GM23248 (cell line): ENCODE results near the gene EXOSC3. TPM values are rescaled to one million over a fixed set of nuclear protein-coding genes. Genes with fewer than 3 reads are reported as not detected.
"Not testable (repeated sequence)": the region's sequence is repeated elsewhere in the genome, so short reads cannot be mapped to it uniquely, and the experiment has no call there.

Experiments
- DNase-seq: peaks from one replicate; pipeline ENCODE4 v3.0.0-alpha.2; 2015
- H2AFZ ChIP-seq: fragments of 200-600 bp; sonication (generic); 2 replicates; pipeline ENCODE4 v1.6.1; 2016; ENCODE audit warnings: antibody characterized with exemption
- H3F3A ChIP-seq: fragments of 200-600 bp; sonication (generic); 2 replicates; pipeline ENCODE4 v1.6.1; 2016; ENCODE audit warnings: mild to moderate bottlenecking, antibody characterized with exemption, mixed run types; ENCODE audit not compliant: insufficient read depth
- H3K27ac ChIP-seq: fragments of 200-600 bp; sonication (generic); 2 replicates; pipeline ENCODE4 v1.5.1; 2016; ENCODE audit warnings: mild to moderate bottlenecking
- H3K27me3 ChIP-seq: fragments of 200-600 bp; sonication (generic); replicated peaks from 2 replicates; pipeline ENCODE4 v1.6.1; 2016; ENCODE audit warnings: mild to moderate bottlenecking; ENCODE audit not compliant: insufficient read depth
- H3K36me3 ChIP-seq: fragments of 200-600 bp; sonication (generic); 2 replicates; pipeline ENCODE4 v1.6.1; 2016; ENCODE audit warnings: low read depth, mild to moderate bottlenecking
- H3K4me1 ChIP-seq: fragments of 200-600 bp; sonication (generic); 2 replicates; pipeline ENCODE4 v1.6.1; 2016; ENCODE audit warnings: mild to moderate bottlenecking; ENCODE audit not compliant: insufficient read depth
- H3K4me2 ChIP-seq: fragments of 200-600 bp; sonication (generic); one replicate; pipeline ENCODE4 v1.6.1; 2016; ENCODE audit warnings: mild to moderate bottlenecking; ENCODE audit not compliant: unreplicated experiment
- H3K4me3 ChIP-seq: fragments of 200-600 bp; sonication (generic); 2 replicates; pipeline ENCODE4 v1.5.1; 2016; ENCODE audit warnings: mild to moderate bottlenecking
- H3K79me2 ChIP-seq: fragments of 200-600 bp; sonication (generic); 2 replicates; pipeline ENCODE4 v1.6.1; 2016; ENCODE audit warnings: mild to moderate bottlenecking; ENCODE audit not compliant: insufficient read depth
- H3K9ac ChIP-seq: fragments of 200-600 bp; sonication (generic); 2 replicates; pipeline ENCODE4 v1.6.1; 2016; ENCODE audit warnings: mild to moderate bottlenecking
- H3K9me2 ChIP-seq: fragments of 200-600 bp; sonication (generic); 2 replicates; pipeline ENCODE4 v1.6.1; 2016; ENCODE audit warnings: mixed run types, mild to moderate bottlenecking, moderate library complexity; ENCODE audit not compliant: insufficient read depth
- H3K9me3 ChIP-seq: fragments of 200-600 bp; sonication (generic); one replicate; pipeline ENCODE4 v1.6.1; 2017; ENCODE audit warnings: low read depth
- H4K20me1 ChIP-seq: fragments of 200-600 bp; sonication (generic); 2 replicates; pipeline ENCODE4 v1.6.0; 2016; ENCODE audit not compliant: insufficient read depth
- EZH2 ChIP-seq: fragments of 200-600 bp; sonication (generic); IDR thresholded peaks from 2 replicates; pipeline ENCODE4 v1.6.1; 2018; ENCODE audit warnings: antibody characterized with exemption, mild to moderate bottlenecking; ENCODE audit not compliant: insufficient read depth, poor library complexity, severe bottlenecking
- EZH2phosphoT487 ChIP-seq: fragments of 200-600 bp; sonication (generic); IDR thresholded peaks from 2 replicates; pipeline ENCODE4 v1.6.1; 2018; ENCODE audit warnings: antibody characterized with exemption, moderate library complexity, mild to moderate bottlenecking, low read depth; ENCODE audit not compliant: insufficient read depth
- WGBS, 2 experiments: methylation state at CpG; one replicate each; pipeline ENCODE4 v1.1.6; 2015 to 2017; ENCODE audit warnings: low lambda C conversion rate in 2 of 2, low coverage in 1 of 2; ENCODE audit errors: missing lambda C conversion rate in 2 of 2; 5-methylcytosine and 5-hydroxymethylcytosine counted together
- in situ Hi-C: fragments of 300-500 bp; cut with MboI; formaldehyde crosslinking; loops from 2 replicates; pipeline ENCODE4 v1.15.0; 2020
- polyA plus RNA-seq: library from polyadenylated mRNA; unstranded; fragments of >200 nt; fragmentation: Nextera tagmentation; extraction: Ambion mirVana; gene quantifications from 2 replicates; pipeline ENCODE4 v1.2.1, GENCODE V29; 2016
- total RNA-seq: library from RNA; depleted of rRNA; stranded (reverse); fragments of >200 nt; shearing (Covaris generic); gene quantifications from 2 replicates; pipeline ENCODE4 v1.2.3, GENCODE V29; 2014

EXOSC3 gene
- total and polyA plus RNA-seq, 2 experiments from 2014 or later: 38.8 to 61.5 TPM

DNA sequence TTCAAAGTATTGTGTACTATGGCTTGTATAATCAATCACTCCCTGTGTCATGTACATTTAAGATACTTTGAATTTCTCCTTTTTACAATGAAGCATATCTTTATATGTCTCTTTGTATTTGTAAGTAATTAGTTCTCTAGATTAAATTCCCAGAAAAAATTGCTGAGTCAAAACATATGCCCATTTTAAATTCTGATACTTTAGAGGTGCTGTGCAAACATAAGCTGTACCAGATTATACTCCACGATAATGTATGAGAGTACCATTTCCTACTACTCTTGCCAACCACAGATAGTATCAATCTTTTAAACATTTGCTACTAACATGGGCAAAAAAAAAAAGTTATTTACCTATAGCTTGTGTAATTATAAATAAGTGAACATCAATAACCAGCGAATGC is 34.0 kb upstream of the EXOSC3 start:
- H3K27ac ChIP-seq: no peak overlapping the region
- H3K9ac ChIP-seq: no peak overlapping the region
- H3K79me2 ChIP-seq: peaks cover 91% of the 10 kb centered on the region
- no peak overlapping the region for H3K4me2 ChIP-seq
- no peaks in the 10 kb centered on the region for H3K9me3 ChIP-seq
- no peaks in the 10 kb centered on the region for H3K4me1 ChIP-seq
- 58% methylated on average over 2 of the region's 2 CpGs for WGBS, 2 experiments
- TF ChIP-seq EZH2phosphoT487: no peak
- no peak for TF ChIP-seq EZH2
- H3K27me3 ChIP-seq: no peaks in the 10 kb centered on the region
- H2AFZ ChIP-seq: no peak overlapping the region
- H3K36me3 ChIP-seq: peaks cover 21% of the 10 kb centered on the region
- no peak for DNase-seq
- H4K20me1 ChIP-seq: no peaks in the 10 kb centered on the region
- no peaks in the 10 kb centered on the region for H3K9me2 ChIP-seq
- H3K4me3 ChIP-seq: no peak overlapping the region
- H3F3A ChIP-seq: no peaks in the 10 kb centered on the region
- in situ Hi-C loops: no loop called here

DNA sequence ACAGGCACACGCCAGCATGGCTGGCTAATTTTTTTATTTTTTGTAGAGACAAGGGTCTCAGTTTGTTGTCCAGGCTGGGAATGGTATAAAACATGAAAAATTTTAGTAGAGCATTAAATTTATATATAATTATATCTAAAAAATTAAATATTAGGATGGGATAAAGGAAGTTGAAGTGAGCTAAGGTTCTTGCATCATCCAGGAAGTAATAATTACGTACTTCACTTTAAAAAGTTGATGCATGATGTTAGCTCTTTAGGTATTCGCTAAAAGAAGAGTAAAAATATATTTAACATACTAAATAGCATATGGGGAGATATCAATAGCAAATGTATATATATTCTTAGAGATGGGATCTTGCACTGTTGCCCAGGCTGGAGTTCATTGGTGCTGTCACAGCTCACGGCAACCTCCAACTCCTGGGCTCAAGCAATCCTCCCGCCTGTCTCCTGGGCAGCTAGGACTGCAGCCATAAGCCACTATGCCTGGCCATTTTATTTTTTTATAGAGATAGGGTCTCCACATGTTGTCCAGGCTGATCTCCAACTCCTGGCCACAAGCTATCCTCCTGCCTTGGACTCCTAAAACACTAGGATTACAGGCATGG is 28.0 kb upstream of the EXOSC3 start:
- Histone ChIP-seq H3K27me3 (no peaks in the 10 kb centered on the region), H3K27ac (no peak overlapping the region), H3K9ac (no peak overlapping the region), H3F3A (no peaks in the 10 kb centered on the region), H3K36me3 (no peaks in the 10 kb centered on the region), H3K9me2 (no peaks in the 10 kb centered on the region), H3K79me2 (peaks cover 95% of the 10 kb centered on the region), H3K9me3 (no peaks in the 10 kb centered on the region), H2AFZ (no peak overlapping the region), H4K20me1 (peaks cover 8% of the 10 kb centered on the region; the same call in 1 of the 2 replicates), H3K4me2 (no peak overlapping the region), H3K4me1 (no peaks in the 10 kb centered on the region), H3K4me3 (no peak overlapping the region)
- TF ChIP-seq EZH2 (no peak), EZH2phosphoT487 (no peak)
- WGBS, 2 experiments: 91 to 94% methylated on average over 5 of the region's 5 CpGs
- no peak for DNase-seq
- in situ Hi-C loops: no loop called here

DNA sequence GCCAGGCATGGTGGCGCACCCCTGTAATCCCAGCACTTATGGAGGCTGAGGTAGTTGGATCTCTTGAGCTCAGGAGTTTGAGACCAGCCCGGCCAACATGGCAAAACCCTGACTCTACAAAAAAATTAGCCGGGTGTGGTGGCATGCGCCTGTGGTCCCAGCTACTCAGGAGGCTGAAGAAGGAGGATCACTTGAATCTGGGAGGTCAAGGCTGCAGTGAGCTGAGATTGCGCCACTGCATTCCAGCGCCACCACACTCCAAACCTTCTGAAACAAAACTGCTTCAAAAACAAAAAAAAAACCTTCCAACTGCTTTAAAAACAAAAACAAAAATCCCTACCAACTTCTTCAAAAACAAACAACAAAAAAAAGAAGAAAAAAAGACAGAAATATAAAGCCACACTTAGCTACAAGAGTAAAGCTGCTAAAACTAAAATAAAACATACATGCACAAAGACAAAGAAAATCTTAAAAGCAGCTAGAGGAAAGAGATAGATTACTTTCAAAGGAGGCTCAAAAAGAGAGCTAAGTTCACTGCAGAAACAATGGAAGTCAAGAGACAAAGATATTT is 27.1 kb upstream of the EXOSC3 start:
- H3K9ac ChIP-seq: no peak overlapping the region
- TF ChIP-seq EZH2 (no peak), EZH2phosphoT487 (no peak)
- H3F3A ChIP-seq: no peaks in the 10 kb centered on the region
- H3K4me3 ChIP-seq: no peak overlapping the region
- H3K9me2 ChIP-seq: no peaks in the 10 kb centered on the region
- in situ Hi-C loops: no loop called here
- peaks cover 94% of the 10 kb centered on the region for H3K79me2 ChIP-seq
- no peaks in the 10 kb centered on the region for H3K4me1 ChIP-seq
- H4K20me1 ChIP-seq: peaks cover 10% of the 10 kb centered on the region
- WGBS, 2 experiments: 95 to 98% methylated on average over 6 of the region's 6 CpGs
- no peaks in the 10 kb centered on the region for H3K9me3 ChIP-seq
- H3K4me2 ChIP-seq: no peak overlapping the region
- no peak overlapping the region for H3K27ac ChIP-seq
- H2AFZ ChIP-seq: no peak overlapping the region
- H3K27me3 ChIP-seq: no peaks in the 10 kb centered on the region
- no peak for DNase-seq
- no peaks in the 10 kb centered on the region for H3K36me3 ChIP-seq

DNA sequence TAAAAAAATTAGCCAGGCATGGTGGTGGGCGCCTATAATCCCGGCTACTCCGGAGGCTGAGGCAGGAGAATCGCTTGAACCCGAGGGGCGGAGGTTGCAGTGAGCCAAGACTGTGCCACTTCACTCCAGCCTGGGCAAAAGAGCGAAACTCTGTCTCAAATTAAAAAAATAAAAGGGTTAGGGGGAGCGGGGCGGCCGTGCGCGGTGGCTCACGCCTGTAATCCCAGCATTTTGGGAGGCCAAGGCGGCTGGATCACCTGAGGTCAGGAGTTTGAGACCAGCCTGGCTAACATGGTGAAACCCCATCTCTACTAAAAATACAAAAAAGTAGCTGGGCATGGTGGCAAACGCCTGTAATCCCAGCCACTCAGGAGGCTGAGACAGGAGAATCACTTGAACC is 24.8 kb upstream of the EXOSC3 start:
- H3K9ac ChIP-seq, H3K4me3 ChIP-seq, DNase-seq, H2AFZ ChIP-seq, H3F3A ChIP-seq, H3K9me2 ChIP-seq, H3K36me3 ChIP-seq, H3K27ac ChIP-seq, in situ Hi-C loops, H3K9me3 ChIP-seq, H3K4me1 ChIP-seq, H3K4me2 ChIP-seq, H3K27me3 ChIP-seq: not testable (repeated sequence)
- Histone ChIP-seq H3K79me2 (peaks cover 94% of the 10 kb centered on the region), H4K20me1 (peaks cover 14% of the 10 kb centered on the region)
- 98% methylated on average over 15 of the region's 15 CpGs for whole genome bisulfite sequencing, 2 experiments
